PC-9 (cell line): ENCODE data around the gene LRRFIP1. TPM values are rescaled to one million over a fixed set of nuclear protein-coding genes. Genes with fewer than 3 reads are reported as not detected.

Source experiments
- BruUV-seq: library from RNA; stranded (reverse); fragments of 400-500 nt; replicated peaks from 2 replicates; lab custom pipeline; 2021; lab: Mats Ljungman, UMichigan
- CTCF ChIA-PET: fragments of 300-600 bp; sonication (Branson Sonifier 250); formaldehyde crosslinking; loops from one replicate; lab custom pipeline; 2022; ENCODE audit warnings: antibody characterized with exemption; lab: Charles Lee
- POLR2A ChIA-PET: fragments of 300-600 bp; sonication (Branson Sonifier 250); formaldehyde crosslinking; loops from one replicate; lab custom pipeline; 2022; ENCODE audit warnings: antibody characterized with exemption; ENCODE audit not compliant: unreplicated experiment; lab: Charles Lee
- DNase-seq, 2 experiments: peaks; one replicate each; pipeline versions ENCODE4 v3.0.0 to v3.0.0-alpha.2; 2015 to 2022; ENCODE audit warnings: mixed read lengths in 1 of 2
- H2AFZ ChIP-seq: fragments of 200-600 bp; sonication (generic); 2 replicates; pipeline ENCODE4 v1.8.1; 2017; ENCODE audit warnings: antibody characterized with exemption
- H3F3A ChIP-seq: fragments of 200-600 bp; sonication (generic); 2 replicates; pipeline ENCODE4 v1.8.1; 2017; ENCODE audit warnings: antibody characterized with exemption, mild to moderate bottlenecking, low read depth; ENCODE audit not compliant: insufficient read depth
- H3K27ac ChIP-seq: fragments of 200-600 bp; sonication (generic); 2 replicates; pipeline ENCODE4 v1.6.1; 2016; ENCODE audit warnings: mixed run types
- H3K27me3 ChIP-seq: fragments of 200-600 bp; sonication (generic); 2 replicates; pipeline ENCODE4 v1.6.1; 2016; ENCODE audit warnings: low read depth, mixed run types; ENCODE audit not compliant: insufficient read depth
- H3K36me3 ChIP-seq: fragments of 200-600 bp; sonication (generic); 2 replicates; pipeline ENCODE4 v1.6.1; 2016; ENCODE audit warnings: low read depth, mixed run types
- H3K4me1 ChIP-seq: fragments of 200-600 bp; sonication (generic); replicated peaks from 2 replicates; pipeline ENCODE4 v1.6.1; 2016; ENCODE audit warnings: mixed run types; ENCODE audit not compliant: insufficient read depth
- H3K4me2 ChIP-seq: fragments of 200-600 bp; sonication (generic); 2 replicates; pipeline ENCODE4 v1.6.1; 2017; ENCODE audit warnings: mixed run types
- H3K4me3 ChIP-seq: fragments of 200-600 bp; sonication (generic); 2 replicates; pipeline ENCODE4 v1.6.1; 2016; ENCODE audit warnings: mixed run types
- H3K79me2 ChIP-seq: fragments of 200-600 bp; sonication (generic); 2 replicates; pipeline ENCODE4 v1.6.1; 2017; ENCODE audit warnings: low read depth, mixed run types
- H3K9me2 ChIP-seq: fragments of 200-600 bp; sonication (generic); 2 replicates; pipeline ENCODE4 v1.8.1; 2017; ENCODE audit warnings: mild to moderate bottlenecking; ENCODE audit not compliant: insufficient read depth
- H3K9me3 ChIP-seq: fragments of 200-600 bp; sonication (generic); 2 replicates; pipeline ENCODE4 v1.8.1; 2016; ENCODE audit warnings: low read depth; ENCODE audit not compliant: insufficient read depth
- H4K20me1 ChIP-seq: fragments of 200-600 bp; sonication (generic); 2 replicates; pipeline ENCODE4 v1.8.1; 2017; ENCODE audit not compliant: insufficient read depth
- EZH2 ChIP-seq: fragments of 200-600 bp; sonication (generic); IDR thresholded peaks from 2 replicates; pipeline ENCODE4 v1.8.0; 2017; ENCODE audit warnings: antibody characterized with exemption, low read depth
- intact Hi-C: fragments of 100-400 bp; cut with micrococcal nuclease; formaldehyde crosslinking; loops from one replicate; pipeline ENCODE4 v1.10.0; 2022; ENCODE audit not compliant: unreplicated experiment
- total RNA-seq: library from RNA; stranded (reverse); gene quantifications from 2 replicates; pipeline ENCODE4 v1.2.3, GENCODE V29; 2021
- TF ChIP-seq, protein P1 (sequence below): fragments of 200-600 bp; sonication (generic); conservative IDR thresholded peaks from 2 replicates; pipeline ENCODE4 v1.6.1; 2017; ENCODE audit warnings: mixed run types, antibody characterized with exemption, mild to moderate bottlenecking, moderate library complexity

Gene LRRFIP1
- total RNA-seq, 1 experiment from 2014 or later, result 238 TPM

GRCh38 chr2:237625216-237625705 lies 2.1 kb upstream of the LRRFIP1 start:
- intact Hi-C loops, result no loop called here
- CTCF ChIA-PET, result interaction anchor here (0.6 to 0.7 kb wide), 2 partner anchors 109 to 509 kb away, joined by 4 to 10 read pairs; no protein-coding TSS in a partner anchor
- POLR2A ChIA-PET, result no interaction called here
- no peak overlapping the region for H3K4me3 ChIP-seq
- DNase-seq, result no peak
- peaks cover 36% of the 10 kb centered on the region for H3K27me3 ChIP-seq
- no peak overlapping the region for H2AFZ ChIP-seq
- no peak overlapping the region for H3K27ac ChIP-seq
- H3K9me3 ChIP-seq, result no peaks in the 10 kb centered on the region
- no peaks in the 10 kb centered on the region for H4K20me1 ChIP-seq
- H3F3A ChIP-seq, result peaks cover 10% of the 10 kb centered on the region; the same call in 1 of the 2 replicates
- BruUV-seq, result no TSS peak
- H3K4me1 ChIP-seq, result no peaks in the 10 kb centered on the region
- no peaks in the 10 kb centered on the region for H3K79me2 ChIP-seq
- H3K36me3 ChIP-seq, result no peaks in the 10 kb centered on the region
- no peaks in the 10 kb centered on the region for H3K9me2 ChIP-seq
- TF ChIP-seq EZH2, result no peak
- TF ChIP-seq, protein P1, sequence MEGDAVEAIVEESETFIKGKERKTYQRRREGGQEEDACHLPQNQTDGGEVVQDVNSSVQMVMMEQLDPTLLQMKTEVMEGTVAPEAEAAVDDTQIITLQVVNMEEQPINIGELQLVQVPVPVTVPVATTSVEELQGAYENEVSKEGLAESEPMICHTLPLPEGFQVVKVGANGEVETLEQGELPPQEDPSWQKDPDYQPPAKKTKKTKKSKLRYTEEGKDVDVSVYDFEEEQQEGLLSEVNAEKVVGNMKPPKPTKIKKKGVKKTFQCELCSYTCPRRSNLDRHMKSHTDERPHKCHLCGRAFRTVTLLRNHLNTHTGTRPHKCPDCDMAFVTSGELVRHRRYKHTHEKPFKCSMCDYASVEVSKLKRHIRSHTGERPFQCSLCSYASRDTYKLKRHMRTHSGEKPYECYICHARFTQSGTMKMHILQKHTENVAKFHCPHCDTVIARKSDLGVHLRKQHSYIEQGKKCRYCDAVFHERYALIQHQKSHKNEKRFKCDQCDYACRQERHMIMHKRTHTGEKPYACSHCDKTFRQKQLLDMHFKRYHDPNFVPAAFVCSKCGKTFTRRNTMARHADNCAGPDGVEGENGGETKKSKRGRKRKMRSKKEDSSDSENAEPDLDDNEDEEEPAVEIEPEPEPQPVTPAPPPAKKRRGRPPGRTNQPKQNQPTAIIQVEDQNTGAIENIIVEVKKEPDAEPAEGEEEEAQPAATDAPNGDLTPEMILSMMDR, result no peak
- no peak overlapping the region for H3K4me2 ChIP-seq

- Histone ChIP-seq H3K9me2 (no peaks in the 10 kb centered on the region), H3K9me3 (no peaks in the 10 kb centered on the region), H3K4me1 (no peaks in the 10 kb centered on the region), H3K4me3 (no peak overlapping the region), H3F3A (peaks cover 10% of the 10 kb centered on the region; the same call in 1 of the 2 replicates), H3K36me3 (no peaks in the 10 kb centered on the region), H4K20me1 (no peaks in the 10 kb centered on the region), H3K79me2 (no peaks in the 10 kb centered on the region), H3K27me3 (peaks cover 36% of the 10 kb centered on the region), H3K4me2 (no peak overlapping the region), H2AFZ (no peak overlapping the region), H3K27ac (no peak overlapping the region)
- BruUV-seq, result no TSS peak
- CTCF ChIA-PET, result interaction anchor here (0.6 to 0.7 kb wide), 2 partner anchors 108 to 509 kb away, joined by 4 to 10 read pairs; no protein-coding TSS in a partner anchor
- POLR2A ChIA-PET, result no interaction called here
- TF ChIP-seq EZH2, result no peak
- TF ChIP-seq, protein P1, result no peak
- intact Hi-C loops, result no loop called here
- DNase-seq, result no peak
These were observed 1.6 kb upstream of the LRRFIP1 start for GRCh38 chr2:237625777-237626176.

- Histone ChIP-seq H3K27ac (no peak overlapping the region), H4K20me1 (no peaks in the 10 kb centered on the region), H3K9me3 (no peaks in the 10 kb centered on the region), H2AFZ (no peak overlapping the region), H3K4me2 (no peak overlapping the region), H3K36me3 (no peaks in the 10 kb centered on the region), H3K27me3 (peaks cover 36% of the 10 kb centered on the region), H3K4me1 (no peaks in the 10 kb centered on the region), H3K9me2 (no peaks in the 10 kb centered on the region), H3K4me3 (no peak overlapping the region), H3K79me2 (no peaks in the 10 kb centered on the region), H3F3A (peaks cover 10% of the 10 kb centered on the region; the same call in 1 of the 2 replicates)
- POLR2A ChIA-PET, result no interaction called here
- CTCF ChIA-PET, result no interaction called here
- intact Hi-C loops, result no loop called here
- no peak for DNase-seq
- BruUV-seq, result no TSS peak
- no peak for TF ChIP-seq EZH2
- TF ChIP-seq, protein P1, result no peak
These were observed 460 bp upstream of the LRRFIP1 start for GRCh38 chr2:237626813-237627440.
